Cardiac atrium fibroblast (primary cell): ENCODE data around the gene CRABP1. TPM values are rescaled to one million over a fixed set of nuclear protein-coding genes. Genes with fewer than 3 reads are reported as not detected.

Experiments used
- total RNA-seq: library from RNA; depleted of rRNA; stranded (reverse); fragments of >200 nt; gene quantifications from 2 replicates; pipeline ENCODE4 v1.2.3, GENCODE V29; 2015

The CRABP1 gene
- not detected in 2 replicates for total RNA-seq

GRCh38 chr15:78340231-78341056 lies at the start of gene CRABP1:
CRABP1 (plus strand) TSS chr15:78340353; CDS start chr15:78340429, 76 bp downstream.

GRCh38 chr15:78299101-78299930 lies 40.8 kb upstream of the CRABP1 start, which contains the start of gene SKIC8:
SKIC8 (minus strand) TSS chr15:78299609; CDS start chr15:78295686, 3,923 bp downstream.

Other genes with a start within 250 kb of the CRABP1 start
- not detected in 2 replicates for gene SH2D7, start 247.8 kb upstream of the CRABP1 start, total RNA-seq
- gene CIB2, start 208.9 kb upstream of the CRABP1 start, total RNA-seq = 1.6 and 4.5 TPM in 2 replicates
- gene IDH3A, start 191.0 kb upstream of the CRABP1 start, total RNA-seq = 64.5 and 85.4 TPM in 2 replicates
- not detected in 2 replicates for gene ACSBG1, start 105.8 kb upstream of the CRABP1 start, total RNA-seq
- 2.0 and 2.9 TPM in 2 replicates for gene DNAJA4, start 75.8 kb upstream of the CRABP1 start, total RNA-seq
- 68.7 and 71.1 TPM in 2 replicates for gene SKIC8, start 40.7 kb upstream of the CRABP1 start, total RNA-seq
- gene IREB2, start 97.9 kb downstream of the CRABP1 start, total RNA-seq = 11.2 and 28.2 TPM in 2 replicates
- gene HYKK, start 167.2 kb downstream of the CRABP1 start, total RNA-seq = 1.6 and 1.8 TPM in 2 replicates
- gene PSMA4, start 200.1 kb downstream of the CRABP1 start, total RNA-seq = 109 and 183 TPM in 2 replicates
- 0.49 TPM in 1 of 2 replicates, not detected in the other for gene CHRNA5, start 225.2 kb downstream of the CRABP1 start, total RNA-seq